GM12878 (cell line): ENCODE data around the gene NACC1. TPM values are rescaled to one million over a fixed set of nuclear protein-coding genes. Genes with fewer than 3 reads are reported as not detected.

Source experiments
- ATAC-seq: fragments of 200-7000 bp; cut with Tn5 transposase; 3 replicates; pipeline ENCODE4 v1.9.1; 2020; ENCODE audit warnings: mild to moderate bottlenecking, moderate library complexity
- BruUV-seq: library from RNA; stranded (reverse); fragments of 400-500 nt; replicated peaks from 2 replicates; lab custom pipeline; 2021; lab: Mats Ljungman, UMichigan
- CTCF ChIA-PET: fragments of 300-600 bp; sonication (Branson Sonifier 250); formaldehyde crosslinking; extraction: SDS; loops from one replicate; lab custom pipeline; 2021; ENCODE audit warnings: inconsistent platforms; lab: Yijun Ruan, JAX
- POLR2A ChIA-PET: fragments of 350-600 bp; formaldehyde crosslinking; extraction: SDS; loops from one replicate; lab custom pipeline; 2021; ENCODE audit warnings: inconsistent platforms; lab: Charles Lee
- RAD21 ChIA-PET: fragments of 300-600 bp; sonication (Branson Sonifier 250); formaldehyde crosslinking; loops from one replicate; lab custom pipeline; 2023; ENCODE audit warnings: antibody characterized with exemption; ENCODE audit not compliant: unreplicated experiment; lab: Charles Lee
- SMC1A ChIA-PET: fragments of 300-600 bp; sonication (Branson Sonifier 250); formaldehyde crosslinking; loops from one replicate; lab custom pipeline; 2023; ENCODE audit not compliant: unreplicated experiment, uncharacterized antibody; lab: Charles Lee
- DNase-seq: peaks from one replicate; pipeline ENCODE4 v3.0.0-alpha.2; 2011; ENCODE audit warnings: low read depth, low spot score
- FAIRE-seq: peaks from 3 replicates; lab custom pipeline; 2011; peaks lifted over from hg19 to GRCh38; lab: Jason Lieb, UNC
- H2AFZ ChIP-seq: 2 replicates; pipeline ENCODE4 v1.6.0; 2011; ENCODE audit warnings: low read depth, low read length, control low read depth; ENCODE audit not compliant: control insufficient read depth
- H3K27ac ChIP-seq: 2 replicates; pipeline ENCODE4 v1.5.1; 2011; ENCODE audit warnings: control low read depth; ENCODE audit not compliant: control insufficient read depth, insufficient read depth
- H3K27me3 ChIP-seq, 2 experiments: replicated peaks in 1 of 2; 2 replicates each; pipeline versions ENCODE4 v1.6.0 to v1.6.1; 2011; ENCODE audit warnings: low read length in 1 of 2; ENCODE audit not compliant: control insufficient read depth in 2 of 2, insufficient read depth in 2 of 2
- H3K36me3 ChIP-seq, 2 experiments: 2 replicates each; pipeline ENCODE4 v1.5.1; 2011; ENCODE audit warnings: low read length in 1 of 2; ENCODE audit not compliant: control insufficient read depth in 2 of 2, insufficient read depth in 2 of 2
- H3K4me1 ChIP-seq: 2 replicates; pipeline ENCODE4 v1.6.1; 2011; ENCODE audit warnings: mild to moderate bottlenecking, low read length, moderate library complexity, mixed read lengths; ENCODE audit not compliant: control insufficient read depth, insufficient read depth
- H3K4me2 ChIP-seq: 2 replicates; pipeline ENCODE4 v1.6.0; 2011; ENCODE audit warnings: control low read depth; ENCODE audit not compliant: control insufficient read depth, insufficient read depth
- H3K4me3 ChIP-seq: fragments of 200-600 bp; sonication (generic); 2 replicates; pipeline ENCODE4 v1.5.1; 2016
- H3K79me2 ChIP-seq: 2 replicates; pipeline ENCODE4 v1.6.0; 2011; ENCODE audit warnings: low read length; ENCODE audit not compliant: control insufficient read depth, insufficient read depth
- H3K9ac ChIP-seq: 2 replicates; pipeline ENCODE4 v1.8.0; 2011; ENCODE audit warnings: low read length, control low read depth, mixed read lengths; ENCODE audit not compliant: control insufficient read depth, insufficient read depth
- H3K9me3 ChIP-seq: replicated peaks from 3 replicates; pipeline ENCODE4 v1.5.1; 2011; ENCODE audit warnings: mild to moderate bottlenecking, low read length; ENCODE audit not compliant: control insufficient read depth, insufficient read depth
- H4K20me1 ChIP-seq: 2 replicates; pipeline ENCODE4 v1.6.0; 2011; ENCODE audit not compliant: control insufficient read depth, insufficient read depth
- BACH1 ChIP-seq: fragments of 450-650 bp; IDR thresholded peaks from 2 replicates; pipeline ENCODE4 v1.6.1; 2017; ENCODE audit warnings: mild to moderate bottlenecking, borderline replicate concordance
- BCL11A ChIP-seq: IDR thresholded peaks from 2 replicates; pipeline ENCODE4 v1.6.1; 2011; ENCODE audit warnings: low read depth, low read length
- CBX5 ChIP-seq: sonication (generic); IDR thresholded peaks from 2 replicates; pipeline ENCODE4 v1.6.1; 2016; ENCODE audit warnings: low read depth, moderate library complexity, mild to moderate bottlenecking, inconsistent platforms
- EED ChIP-seq: sonication (generic); IDR thresholded peaks from 2 replicates; pipeline ENCODE4 v1.6.1; 2016; ENCODE audit warnings: antibody characterized with exemption, low read depth
- ETV6 ChIP-seq, 2 experiments: fragments of 450-650 bp in 1 of 2; IDR thresholded peaks in 1 of 2; conservative IDR thresholded peaks in 1 of 2; 2 replicates each; pipeline ENCODE4 v1.6.1; 2014; ENCODE audit warnings: antibody characterized with exemption in 1 of 2, borderline replicate concordance in 1 of 2, low read depth in 1 of 2, mild to moderate bottlenecking in 1 of 2, moderate library complexity in 1 of 2
- HDAC6 ChIP-seq: fragments of 200-600 bp; sonication (generic); IDR thresholded peaks from one replicate; pipeline ENCODE4 v1.8.0; 2017; ENCODE audit warnings: antibody characterized with exemption; ENCODE audit not compliant: unreplicated experiment
- KLF5 ChIP-seq: fragments of 450-650 bp; IDR thresholded peaks from 2 replicates; pipeline ENCODE4 v1.6.1; 2014; ENCODE audit warnings: mild to moderate bottlenecking; ENCODE audit not compliant: partially characterized antibody
- MEF2A ChIP-seq: IDR thresholded peaks from 2 replicates; pipeline ENCODE4 v1.6.1; 2011; ENCODE audit warnings: low read depth, mild to moderate bottlenecking, low read length, moderate library complexity; ENCODE audit not compliant: insufficient read depth
- MTA2 ChIP-seq: fragments of 450-650 bp; IDR thresholded peaks from 2 replicates; pipeline ENCODE4 v1.6.1; 2016; ENCODE audit warnings: low read depth, mild to moderate bottlenecking, moderate library complexity
- MXI1 ChIP-seq: fragments of 150-350 bp; IDR thresholded peaks from 2 replicates; pipeline ENCODE4 v1.6.1; 2011; ENCODE audit warnings: low read depth, mild to moderate bottlenecking, inconsistent platforms, low read length, improper control_type of control experiment
- MYB ChIP-seq: fragments of 150-350 bp; IDR thresholded peaks from 2 replicates; pipeline ENCODE4 v1.6.1; 2014; ENCODE audit warnings: mild to moderate bottlenecking, low read depth, low read length, borderline replicate concordance
- PAX8 ChIP-seq: fragments of 450-650 bp; IDR thresholded peaks from 2 replicates; pipeline ENCODE4 v1.6.1; 2017; ENCODE audit warnings: mild to moderate bottlenecking, moderate library complexity
- PML ChIP-seq: IDR thresholded peaks from 2 replicates; pipeline ENCODE4 v1.6.1; 2012; ENCODE audit warnings: low read length, inconsistent platforms
- RAD21 ChIP-seq: IDR thresholded peaks from 2 replicates; pipeline ENCODE4 v1.6.1; 2011; ENCODE audit warnings: mild to moderate bottlenecking, low read depth, low read length, moderate library complexity; ENCODE audit not compliant: insufficient read depth
- SP1 ChIP-seq: IDR thresholded peaks from one replicate; pipeline ENCODE4 v1.6.1; 2011; ENCODE audit warnings: low read depth, low read length
- SPI1 ChIP-seq: IDR thresholded peaks from 2 replicates; pipeline ENCODE4 v1.6.1; 2011; ENCODE audit warnings: low read depth, mild to moderate bottlenecking, low read length, moderate library complexity, borderline replicate concordance; ENCODE audit not compliant: insufficient read depth
- SREBF2 ChIP-seq: IDR thresholded peaks from 2 replicates; pipeline ENCODE4 v1.6.1; 2012; ENCODE audit warnings: mild to moderate bottlenecking, low read length
- TBL1XR1 ChIP-seq: IDR thresholded peaks from 2 replicates; pipeline ENCODE4 v1.6.1; 2012; ENCODE audit warnings: low read depth, low read length, improper control_type of control experiment
- YY1 ChIP-seq: IDR thresholded peaks from 2 replicates; pipeline ENCODE4 v1.6.1; 2011; ENCODE audit warnings: low read depth, mild to moderate bottlenecking, low read length
- ZNF207 ChIP-seq: fragments of 450-650 bp; IDR thresholded peaks from 2 replicates; pipeline ENCODE4 v1.6.1; 2014; ENCODE audit warnings: antibody characterized with exemption, mild to moderate bottlenecking, borderline replicate concordance
- ZSCAN29 ChIP-seq: fragments of 450-650 bp; IDR thresholded peaks from 2 replicates; pipeline ENCODE4 v1.6.1; 2017; ENCODE audit warnings: mild to moderate bottlenecking, moderate library complexity
- WGBS: methylation state at CpG from one replicate; pipeline ENCODE4 v1.1.6; 2016; ENCODE audit warnings: low lambda C conversion rate; ENCODE audit not compliant: insufficient replicate concordance, insufficient coverage; ENCODE audit errors: missing lambda C conversion rate; 5-methylcytosine and 5-hydroxymethylcytosine counted together
- in situ Hi-C: fragments of 300-500 bp; cut with MboI; formaldehyde crosslinking; loops from 9 replicates; pipeline ENCODE4 v1.14.3; 2018; ENCODE audit warnings: mixed read lengths
- intact Hi-C: fragments of 100-400 bp; cut with micrococcal nuclease; formaldehyde crosslinking; loops from one replicate; pipeline ENCODE4 v1.14.2; 2022; ENCODE audit not compliant: unreplicated experiment
- polyA plus RNA-seq, 11 experiments: library from polyadenylated mRNA; depleted of rRNA in 4 of 11; unstranded in 6 of 11; stranded (reverse) in 5 of 11; fragments of >200 nt; fragmentation: Nextera tagmentation in 4 of 11; fragmentation: Illumina TruSeq in 1 of 11; extraction: Ambion mirVana in 4 of 11; extraction: Trizol in 1 of 11; gene quantifications; 1 replicate in 1 of 11; 2 replicates in 10 of 11; pipeline versions ENCODE4 v1.2.1 to v1.2.3, GENCODE V29; 2011 to 2016; ENCODE audit warnings: inconsistent platforms in 2 of 11, missing spikeins in 2 of 11, low read depth in 1 of 11
- total RNA-seq, 4 experiments: library from RNA; depleted of rRNA in 3 of 4; stranded (reverse); fragments of >200 nt in 3 of 4; fragmentation: Illumina TruSeq in 1 of 4; extraction: Trizol in 1 of 4; gene quantifications; 2 replicates each; pipeline versions ENCODE4 v1.2.1 to v1.2.3, GENCODE V29; 2013 to 2021
- TF ChIP-seq, protein P1 (sequence below): fragments of 450-650 bp; IDR thresholded peaks from 2 replicates; pipeline ENCODE4 v1.6.1; 2017; ENCODE audit warnings: borderline replicate concordance

Gene NACC1
- total and polyA plus RNA-seq, 10 of the 15 experiments (the other 5 are each of a cell fraction or from before 2014, with no cell fraction given), result 0.18 to 120 (median 19.2) TPM

DNA sequence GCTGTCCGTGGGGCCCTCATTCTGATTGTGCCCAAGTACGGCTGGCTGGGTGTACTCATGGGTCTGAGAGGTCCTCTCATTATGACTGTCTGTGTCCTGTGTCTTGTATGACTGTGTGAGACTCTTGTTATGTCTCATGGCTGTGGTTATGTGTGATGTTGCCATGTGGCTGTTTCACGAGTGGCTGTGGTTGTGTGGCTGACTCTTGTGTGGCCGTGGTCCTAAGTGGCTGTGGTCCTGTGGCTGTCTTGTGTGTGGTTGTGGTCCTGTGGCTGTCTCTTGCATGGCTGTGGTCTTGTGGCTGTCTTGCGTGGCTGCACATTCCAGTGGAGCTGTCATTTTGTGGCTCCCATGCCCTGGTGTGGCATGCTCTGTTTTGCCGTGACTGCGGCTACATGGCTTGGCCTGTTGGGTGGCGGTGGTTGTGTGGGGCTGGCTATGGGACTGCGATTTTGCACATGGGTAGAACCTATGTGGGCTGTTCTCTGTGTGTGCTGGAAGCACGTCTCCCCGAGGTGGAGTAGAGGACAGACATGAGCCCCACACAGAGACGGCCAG, 18.0 kb upstream of the NACC1 start (continued):
- TF ChIP-seq BACH1 (peak; percentile 90), MXI1 (no peak), SPI1 (no peak), RAD21 (no peak), KLF5 (no peak), PAX8 (no peak), ZSCAN29 (peak; percentile 52; the same call in 1 of the 2 replicates), PML (peak; percentile 95; the same call in 1 of the 2 replicates), MEF2A (peak; percentile 79), ETV6 (conservative IDR thresholded peaks at IDR 0.05 in 1 of 2, IDR thresholded peaks at IDR 0.05 in 1 of 2; ENCODE audit: borderline replicate concordance in 1 of 2, low read depth in 1 of 2) (peak in 1 of 2 experiments; percentile 97; a peak in 2 of 4 replicates)

DNA sequence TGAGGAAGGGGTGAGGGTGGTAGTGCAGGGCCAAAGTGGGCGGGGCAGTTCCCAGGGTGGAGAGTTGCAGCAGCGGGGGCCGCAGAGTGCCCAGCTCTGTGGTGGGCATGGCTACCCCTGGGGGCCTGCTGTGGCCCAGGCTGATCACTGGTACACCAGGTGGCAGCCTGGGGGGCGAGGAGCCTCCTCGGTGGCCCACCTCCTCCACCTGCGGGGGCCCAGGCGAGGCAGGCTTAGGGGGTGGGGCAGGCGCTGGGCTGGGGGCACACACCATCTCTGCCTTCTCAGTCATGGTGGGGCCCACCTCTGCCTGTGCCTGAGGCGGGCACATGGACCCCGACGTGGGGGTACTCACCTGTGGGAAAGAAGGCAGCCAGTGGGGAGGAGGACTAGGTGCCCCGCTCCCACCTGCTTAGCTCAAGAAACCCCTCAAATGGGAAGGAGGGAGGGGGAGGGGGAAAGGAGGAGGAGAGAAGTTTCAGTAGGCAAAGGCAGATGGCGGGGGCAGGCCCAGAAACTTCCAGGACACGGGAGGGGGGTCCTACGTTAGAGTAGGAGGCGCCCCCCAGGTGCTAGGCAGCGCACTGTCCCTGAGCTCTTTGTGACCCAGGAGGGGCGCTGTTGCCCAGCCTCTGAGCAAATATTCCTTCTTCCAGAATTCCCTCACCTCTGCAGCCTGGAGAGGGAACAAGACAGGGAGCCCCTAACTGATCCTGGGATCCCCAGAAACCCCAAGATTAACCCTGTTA, 17.0 kb upstream of the NACC1 start:
- ChIA-PET RAD21 (no interaction called here), CTCF (interaction anchor here (0.6 to 3.0 kb wide), 13 partner anchors 12 to 225 kb away, joined by 3 to 13 read pairs (median 4); partner anchors contain the start of gene NACC1), POLR2A (interaction anchor here (0.5 to 1.4 kb wide), 6 partner anchors 17 to 145 kb away, joined by 3 to 9 read pairs (median 4); partner anchors contain the start of gene NACC1), SMC1A (interaction anchor here (0.7 kb wide), 1 partner anchor 16 kb away, joined by 3 read pairs; no protein-coding TSS in a partner anchor)
- BruUV-seq, result no TSS peak
- H3K27me3 ChIP-seq, result peaks cover 2 to 4% of the 10 kb centered on the region in 2 experiments
- H4K20me1 ChIP-seq, result no peaks in the 10 kb centered on the region
- H3K9me3 ChIP-seq, result no peaks in the 10 kb centered on the region; the same call in 2 of the 3 replicates
- peak overlapping the region; percentile 57; the same call in 1 of the 2 replicates for H3K4me3 ChIP-seq
- DNase-seq (no peak), ATAC-seq (no peak), FAIRE-seq (no peak)
- no peaks in the 10 kb centered on the region; a peak in 1 of 4 replicates for H3K36me3 ChIP-seq
- H3K9ac ChIP-seq, result no peak overlapping the region
- intact Hi-C loops, result loop anchor here (5.0 kb wide), 2 partner anchors 51 to 161 kb away; partner anchors contain the start of genes IER2 and STX10
- WGBS, result 55% methylated on average over 17 of the region's 18 CpGs
- H3K79me2 ChIP-seq, result peaks cover 5% of the 10 kb centered on the region; the same call in 1 of the 2 replicates
- H3K4me2 ChIP-seq, result no peak overlapping the region; the same call in none of the 2 replicates
- H2AFZ ChIP-seq, result no peak overlapping the region
- in situ Hi-C loops, result no loop called here
- peaks cover 47% of the 10 kb centered on the region for H3K4me1 ChIP-seq
- no peak overlapping the region for H3K27ac ChIP-seq
- TF ChIP-seq ZNF207 (no peak), SREBF2 (no peak), HDAC6 (no peak), BCL11A (no peak), MEF2A (no peak), MTA2 (no peak), SP1 (no peak), CBX5 (no peak), RAD21 (peak; percentile 25; the same call in 1 of the 2 replicates), YY1 (no peak), TBL1XR1 (no peak), MYB (no peak), EED (0 out of 2 replicates have a peak, but pooled peaks have one; percentile 20)
- TF ChIP-seq, protein P1, sequence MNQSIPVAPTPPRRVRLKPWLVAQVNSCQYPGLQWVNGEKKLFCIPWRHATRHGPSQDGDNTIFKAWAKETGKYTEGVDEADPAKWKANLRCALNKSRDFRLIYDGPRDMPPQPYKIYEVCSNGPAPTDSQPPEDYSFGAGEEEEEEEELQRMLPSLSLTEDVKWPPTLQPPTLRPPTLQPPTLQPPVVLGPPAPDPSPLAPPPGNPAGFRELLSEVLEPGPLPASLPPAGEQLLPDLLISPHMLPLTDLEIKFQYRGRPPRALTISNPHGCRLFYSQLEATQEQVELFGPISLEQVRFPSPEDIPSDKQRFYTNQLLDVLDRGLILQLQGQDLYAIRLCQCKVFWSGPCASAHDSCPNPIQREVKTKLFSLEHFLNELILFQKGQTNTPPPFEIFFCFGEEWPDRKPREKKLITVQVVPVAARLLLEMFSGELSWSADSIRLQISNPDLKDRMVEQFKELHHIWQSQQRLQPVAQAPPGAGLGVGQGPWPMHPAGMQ, result no peak
